AG10803 (cell line): Measurements from ENCODE around the gene PRDM16.

Source experiments
- DNase-seq: peaks from one replicate; pipeline ENCODE4 v3.0.0; 2010; ENCODE audit warnings: low read depth
- H3K4me3 ChIP-seq: 2 replicates; pipeline ENCODE4 v1.5.1; 2011; ENCODE audit warnings: mild to moderate bottlenecking, low read length, control low read depth
- TF ChIP-seq, protein P1 (sequence below): conservative IDR thresholded peaks from 2 replicates; pipeline ENCODE4 v1.5.1; 2011; ENCODE audit warnings: mild to moderate bottlenecking, low read length, control low read depth, inconsistent platforms

The PRDM16 gene

GRCh38 chr1:3378411-3379208 lies 309.6 kb downstream of the PRDM16 start:
- TF ChIP-seq, protein P1, sequence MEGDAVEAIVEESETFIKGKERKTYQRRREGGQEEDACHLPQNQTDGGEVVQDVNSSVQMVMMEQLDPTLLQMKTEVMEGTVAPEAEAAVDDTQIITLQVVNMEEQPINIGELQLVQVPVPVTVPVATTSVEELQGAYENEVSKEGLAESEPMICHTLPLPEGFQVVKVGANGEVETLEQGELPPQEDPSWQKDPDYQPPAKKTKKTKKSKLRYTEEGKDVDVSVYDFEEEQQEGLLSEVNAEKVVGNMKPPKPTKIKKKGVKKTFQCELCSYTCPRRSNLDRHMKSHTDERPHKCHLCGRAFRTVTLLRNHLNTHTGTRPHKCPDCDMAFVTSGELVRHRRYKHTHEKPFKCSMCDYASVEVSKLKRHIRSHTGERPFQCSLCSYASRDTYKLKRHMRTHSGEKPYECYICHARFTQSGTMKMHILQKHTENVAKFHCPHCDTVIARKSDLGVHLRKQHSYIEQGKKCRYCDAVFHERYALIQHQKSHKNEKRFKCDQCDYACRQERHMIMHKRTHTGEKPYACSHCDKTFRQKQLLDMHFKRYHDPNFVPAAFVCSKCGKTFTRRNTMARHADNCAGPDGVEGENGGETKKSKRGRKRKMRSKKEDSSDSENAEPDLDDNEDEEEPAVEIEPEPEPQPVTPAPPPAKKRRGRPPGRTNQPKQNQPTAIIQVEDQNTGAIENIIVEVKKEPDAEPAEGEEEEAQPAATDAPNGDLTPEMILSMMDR = no peak
- DNase-seq = no peak
- no peak overlapping the region for H3K4me3 ChIP-seq

GRCh38 chr1:3379934-3380333 lies 310.9 kb downstream of the PRDM16 start:
- TF ChIP-seq, protein P1 = no peak
- DNase-seq = no peak
- no peak overlapping the region for H3K4me3 ChIP-seq

DNA sequence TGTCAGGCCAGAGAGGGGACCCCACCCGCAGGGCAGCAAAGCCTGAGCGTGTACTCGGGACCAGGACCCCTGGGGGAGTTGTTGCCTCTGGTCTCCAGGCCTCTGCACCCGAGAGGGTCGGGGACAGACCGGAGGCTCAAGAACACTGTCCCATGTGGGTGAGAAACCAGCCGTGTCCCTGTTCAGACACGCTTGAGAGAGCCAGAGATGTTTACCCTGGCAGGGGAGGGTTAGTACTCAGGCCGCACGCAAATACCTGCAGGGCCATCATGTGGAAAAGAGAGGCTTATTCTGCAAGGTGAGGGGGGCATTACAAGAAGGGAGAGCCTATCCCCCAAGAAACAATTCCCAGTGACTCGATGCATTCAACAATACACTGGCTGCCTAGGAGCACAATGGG lies 311.5 kb downstream of the PRDM16 start:
- TF ChIP-seq, protein P1 = no peak
- no peak for DNase-seq

GRCh38 chr1:3381901-3382300 lies 312.9 kb downstream of the PRDM16 start:
- no peak for DNase-seq
- TF ChIP-seq, protein P1 = no peak
- no peak overlapping the region for H3K4me3 ChIP-seq

More for the DNA sequence above, 311.5 kb downstream of the PRDM16 start:
- no peak overlapping the region for H3K4me3 ChIP-seq

GRCh38 chr1:3382326-3383057 lies 313.5 kb downstream of the PRDM16 start:
- DNase-seq = no peak
- TF ChIP-seq, protein P1 = no peak

GRCh38 chr1:3383679-3384078 lies 314.7 kb downstream of the PRDM16 start:
- TF ChIP-seq, protein P1 = no peak
- no peak overlapping the region for H3K4me3 ChIP-seq
- no peak for DNase-seq

More at GRCh38 chr1:3382326-3383057, 313.5 kb downstream of the PRDM16 start:
- H3K4me3 ChIP-seq = no peak overlapping the region
